IPS DF 6.9 (cell line): ENCODE measurements around the gene VIT.

ENCODE experiments used
- DNase-seq: peaks from one replicate; pipeline ENCODE4 v3.0.0-alpha.2; 2013; ENCODE audit warnings: low read depth, low spot score
- H3K27ac ChIP-seq: one replicate; pipeline ENCODE4 v1.5.1; 2013; ENCODE audit warnings: low read length, control low read depth
- H3K27me3 ChIP-seq: 2 replicates; pipeline ENCODE4 v1.6.1; 2013; ENCODE audit warnings: mild to moderate bottlenecking, low read length; ENCODE audit not compliant: control insufficient read depth, insufficient read depth
- H3K36me3 ChIP-seq: 2 replicates; pipeline ENCODE4 v1.6.1; 2013; ENCODE audit warnings: low read length; ENCODE audit not compliant: control insufficient read depth, insufficient read depth
- H3K4me1 ChIP-seq: 2 replicates; pipeline ENCODE4 v1.6.1; 2013; ENCODE audit warnings: low read length; ENCODE audit not compliant: control insufficient read depth, insufficient read depth
- H3K4me3 ChIP-seq: 2 replicates; pipeline ENCODE4 v1.5.1; 2013; ENCODE audit warnings: mild to moderate bottlenecking, low read length
- H3K9me3 ChIP-seq: 2 replicates; pipeline ENCODE4 v1.6.1; 2013; ENCODE audit warnings: low read length, inconsistent platforms; ENCODE audit not compliant: control insufficient read depth, insufficient read depth
- WGBS: extraction: QIAGEN DNeasy Blood & Tissue Kit; methylation state at CpG from one replicate; pipeline ENCODE4 v1.1.7; 2013; ENCODE audit warnings: mixed read lengths, missing lambda C conversion rate; ENCODE audit not compliant: insufficient read length, insufficient coverage; 5-methylcytosine and 5-hydroxymethylcytosine counted together

Gene VIT

GRCh38 chr2:36708041-36708741 lies 11.7 kb downstream of the VIT start:
- no peaks in the 10 kb centered on the region; the same call in 1 of the 2 replicates for H3K27me3 ChIP-seq
- H3K27ac ChIP-seq = no peak overlapping the region
- H3K9me3 ChIP-seq = no peaks in the 10 kb centered on the region
- DNase-seq = no peak
- no peaks in the 10 kb centered on the region for H3K36me3 ChIP-seq
- H3K4me1 ChIP-seq = no peaks in the 10 kb centered on the region; the same call in 1 of the 2 replicates
- H3K4me3 ChIP-seq = no peak overlapping the region
- WGBS = no CpG with 5 or more reads among the region's 8 CpGs

GRCh38 chr2:36710858-36711515 lies 14.5 kb downstream of the VIT start:
- no peaks in the 10 kb centered on the region; the same call in 1 of the 2 replicates for H3K27me3 ChIP-seq
- no peaks in the 10 kb centered on the region for H3K36me3 ChIP-seq
- H3K4me3 ChIP-seq = no peak overlapping the region
- no peak overlapping the region for H3K27ac ChIP-seq
- peaks cover 2% of the 10 kb centered on the region; the same call in 1 of the 2 replicates for H3K4me1 ChIP-seq
- DNase-seq = no peak
- no peaks in the 10 kb centered on the region for H3K9me3 ChIP-seq
- WGBS = no CpG with 5 or more reads among the region's 2 CpGs

- H3K9me3 ChIP-seq = no peaks in the 10 kb centered on the region
- no peak for DNase-seq
- H3K4me1 ChIP-seq = peaks cover 2% of the 10 kb centered on the region; the same call in 1 of the 2 replicates
- WGBS = no CpG with 5 or more reads among the region's 5 CpGs
- H3K27ac ChIP-seq = no peak overlapping the region
- H3K4me3 ChIP-seq = no peak overlapping the region
- no peaks in the 10 kb centered on the region; the same call in 1 of the 2 replicates for H3K27me3 ChIP-seq
- no peaks in the 10 kb centered on the region for H3K36me3 ChIP-seq
Measured at GRCh38 chr2:36711741-36712314, 15.3 kb downstream of the VIT start.

- DNase-seq = no peak
- Histone ChIP-seq H3K9me3 (no peaks in the 10 kb centered on the region), H3K27ac (no peak overlapping the region), H3K27me3 (no peaks in the 10 kb centered on the region; the same call in 1 of the 2 replicates), H3K4me3 (no peak overlapping the region), H3K4me1 (peaks cover 2% of the 10 kb centered on the region; the same call in 1 of the 2 replicates), H3K36me3 (no peaks in the 10 kb centered on the region)
- no CpG with 5 or more reads among the region's 8 CpGs for WGBS
Measured at GRCh38 chr2:36713310-36713709, 16.8 kb downstream of the VIT start.

DNA sequence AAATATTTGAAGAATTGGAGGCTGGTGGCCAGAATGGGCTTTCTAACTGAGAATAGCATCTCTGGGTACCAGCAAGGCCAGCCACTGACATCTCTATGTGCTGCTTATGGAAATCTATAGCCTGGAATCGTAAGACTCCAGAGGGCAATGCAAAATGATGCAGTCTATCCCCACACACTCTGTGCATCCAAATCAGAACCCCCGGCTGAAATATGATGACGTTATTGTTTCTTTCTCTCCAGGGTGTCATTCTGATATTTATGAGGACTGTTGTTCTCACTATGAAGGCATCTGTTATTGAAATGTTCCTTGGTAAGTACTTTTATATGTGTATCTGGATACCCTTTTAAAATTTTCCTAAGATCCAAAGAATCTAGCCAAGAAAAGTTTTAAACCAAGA lies 19.6 kb downstream of the VIT start:
- no peak overlapping the region for H3K4me3 ChIP-seq
- peaks cover 2% of the 10 kb centered on the region; the same call in 1 of the 2 replicates for H3K4me1 ChIP-seq
- H3K27me3 ChIP-seq = no peaks in the 10 kb centered on the region; the same call in 1 of the 2 replicates
- H3K36me3 ChIP-seq = no peaks in the 10 kb centered on the region
- WGBS = no CpG with 5 or more reads among the region's 3 CpGs
- H3K27ac ChIP-seq = no peak overlapping the region
- no peak for DNase-seq
- H3K9me3 ChIP-seq = no peaks in the 10 kb centered on the region

DNA sequence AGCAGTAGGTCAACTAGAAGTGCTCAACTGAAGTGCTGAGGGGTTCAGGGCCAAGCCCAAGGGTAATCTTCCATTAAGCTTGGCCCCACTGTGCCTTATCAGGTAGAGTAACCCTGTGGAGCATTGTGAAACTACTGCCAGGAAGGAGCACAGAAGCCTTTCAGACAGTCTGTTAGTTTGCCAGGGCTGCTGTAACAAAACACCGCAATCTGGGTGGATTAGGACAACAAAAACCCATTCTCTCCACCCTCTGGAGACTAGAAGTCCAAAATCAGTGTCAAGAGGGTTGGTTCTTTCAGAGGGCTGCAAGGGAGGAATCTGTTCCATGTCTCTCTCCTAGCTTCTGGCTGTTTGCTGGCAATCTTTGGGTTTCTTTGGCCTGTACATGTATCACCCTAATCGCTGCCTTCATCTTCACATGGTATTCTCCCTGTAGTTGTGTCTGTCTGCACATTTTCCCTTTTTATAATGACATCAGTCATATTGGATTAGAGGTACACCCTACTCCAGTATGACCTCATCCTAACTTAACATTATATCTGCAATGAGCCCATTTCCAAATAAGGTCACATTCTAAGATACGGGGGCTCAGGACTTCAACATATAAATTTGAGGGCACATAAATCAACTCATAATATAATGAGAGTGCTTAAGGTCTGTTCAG lies 21.2 kb downstream of the VIT start:
- no peak for DNase-seq
- H3K4me3 ChIP-seq = no peak overlapping the region
- H3K27me3 ChIP-seq = no peaks in the 10 kb centered on the region
- no peaks in the 10 kb centered on the region for H3K9me3 ChIP-seq
- no peak overlapping the region for H3K27ac ChIP-seq
- no peaks in the 10 kb centered on the region for H3K36me3 ChIP-seq
- no CpG with 5 or more reads among the region's 3 CpGs for WGBS
- peaks cover 2% of the 10 kb centered on the region; the same call in 1 of the 2 replicates for H3K4me1 ChIP-seq

GRCh38 chr2:36727550-36727949 lies 31.0 kb downstream of the VIT start:
- no peaks in the 10 kb centered on the region for H3K36me3 ChIP-seq
- DNase-seq = no peak
- no peak overlapping the region for H3K27ac ChIP-seq
- H3K4me3 ChIP-seq = no peak overlapping the region
- WGBS = no CpG with 5 or more reads among the region's 3 CpGs
- H3K4me1 ChIP-seq = no peaks in the 10 kb centered on the region
- H3K9me3 ChIP-seq = no peaks in the 10 kb centered on the region; the same call in 1 of the 2 replicates
- no peaks in the 10 kb centered on the region for H3K27me3 ChIP-seq

DNA sequence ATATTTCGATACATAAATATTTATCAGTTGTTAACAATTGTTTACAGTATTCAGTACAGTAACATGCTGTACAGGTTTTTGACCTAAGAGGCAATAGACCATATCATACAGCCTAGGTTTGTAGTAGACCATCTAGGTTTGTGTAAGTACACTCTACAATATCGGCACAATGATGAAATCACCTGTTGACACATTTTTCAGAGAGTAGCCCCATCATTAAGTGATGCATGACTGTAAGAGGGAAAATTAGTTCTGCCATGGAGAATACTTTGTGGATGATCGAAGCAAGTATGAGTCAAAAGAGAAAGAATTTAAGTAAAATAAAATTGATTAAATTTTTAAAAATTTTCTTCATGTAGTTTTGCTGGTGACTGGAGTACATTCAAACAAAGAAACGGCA lies 32.6 kb downstream of the VIT start:
- H3K36me3 ChIP-seq = no peaks in the 10 kb centered on the region
- no peak overlapping the region for H3K27ac ChIP-seq
- WGBS = 100% methylated on average over 1 of the region's 4 CpGs
- H3K4me3 ChIP-seq = no peak overlapping the region
- H3K9me3 ChIP-seq = no peaks in the 10 kb centered on the region; the same call in 1 of the 2 replicates
- H3K27me3 ChIP-seq = no peaks in the 10 kb centered on the region
- H3K4me1 ChIP-seq = no peaks in the 10 kb centered on the region
- no peak for DNase-seq

DNA sequence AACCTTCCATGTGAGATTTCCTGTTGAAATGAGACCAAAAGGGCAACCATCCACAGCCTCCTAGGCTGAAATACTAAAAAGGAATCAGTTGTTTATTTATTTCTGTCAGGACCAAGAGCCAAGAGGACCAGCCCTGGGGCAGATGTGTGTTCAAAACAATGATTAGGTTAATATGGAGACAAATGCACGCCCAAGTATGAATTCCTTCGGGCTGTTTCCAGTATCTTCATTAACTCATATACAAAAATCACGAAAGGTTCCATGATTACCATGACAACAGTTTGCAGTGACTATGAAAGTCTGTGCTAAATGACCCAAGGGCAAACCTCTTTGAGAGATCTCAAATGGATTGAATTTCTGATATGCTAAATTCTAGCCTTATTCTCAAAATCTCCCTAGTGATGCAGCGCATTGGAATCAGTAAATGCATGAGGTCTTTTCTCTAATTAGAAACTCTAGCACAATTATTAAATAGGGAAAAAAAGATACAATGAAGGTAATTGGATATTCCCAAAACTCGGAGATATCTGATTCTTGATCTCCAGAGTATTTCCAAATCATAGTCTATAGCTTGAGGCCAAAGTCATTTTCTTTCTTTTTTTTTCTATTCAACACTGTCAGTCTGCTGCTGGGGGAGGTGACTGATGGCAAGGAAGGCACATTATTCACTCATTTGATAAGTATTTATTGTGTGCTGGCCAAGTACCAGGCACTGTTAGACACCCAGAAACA lies 35.6 kb downstream of the VIT start:
- no CpG with 5 or more reads among the region's 5 CpGs for WGBS
- no peaks in the 10 kb centered on the region for H3K4me1 ChIP-seq
- no peaks in the 10 kb centered on the region for H3K36me3 ChIP-seq
- no peaks in the 10 kb centered on the region for H3K27me3 ChIP-seq
- DNase-seq = no peak
- H3K27ac ChIP-seq = no peak overlapping the region
- H3K9me3 ChIP-seq = no peaks in the 10 kb centered on the region; the same call in 1 of the 2 replicates
- H3K4me3 ChIP-seq = no peak overlapping the region

DNA sequence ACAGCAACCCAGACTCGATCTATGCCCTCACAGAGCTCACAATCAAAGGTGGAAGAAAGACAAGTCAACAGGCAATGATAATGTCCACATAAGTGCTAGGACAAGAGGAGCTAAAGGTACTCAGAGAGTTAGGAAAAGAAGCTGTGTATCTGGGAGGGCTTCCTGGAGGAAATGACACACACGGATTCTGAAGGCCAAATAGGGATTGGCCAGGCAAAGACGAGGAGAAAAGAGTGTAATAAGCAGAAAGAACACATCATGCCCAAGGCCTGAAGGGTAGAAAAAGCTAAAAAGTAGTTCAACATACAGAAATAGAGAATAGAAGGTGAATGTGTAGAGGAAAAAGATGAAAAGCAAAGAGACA lies 36.1 kb downstream of the VIT start:
- H3K36me3 ChIP-seq = no peaks in the 10 kb centered on the region
- H3K9me3 ChIP-seq = no peaks in the 10 kb centered on the region; the same call in 1 of the 2 replicates
- DNase-seq = no peak
- no peak overlapping the region for H3K4me3 ChIP-seq
- H3K27me3 ChIP-seq = no peaks in the 10 kb centered on the region
- H3K4me1 ChIP-seq = no peaks in the 10 kb centered on the region
- WGBS = no CpG with 5 or more reads among the region's 3 CpGs
- no peak overlapping the region for H3K27ac ChIP-seq
